ENCODE results near the gene CAPG. TPM values are rescaled to one million over a fixed set of nuclear protein-coding genes. Genes with fewer than 3 reads are reported as not detected.

Gene CAPG, protein sequence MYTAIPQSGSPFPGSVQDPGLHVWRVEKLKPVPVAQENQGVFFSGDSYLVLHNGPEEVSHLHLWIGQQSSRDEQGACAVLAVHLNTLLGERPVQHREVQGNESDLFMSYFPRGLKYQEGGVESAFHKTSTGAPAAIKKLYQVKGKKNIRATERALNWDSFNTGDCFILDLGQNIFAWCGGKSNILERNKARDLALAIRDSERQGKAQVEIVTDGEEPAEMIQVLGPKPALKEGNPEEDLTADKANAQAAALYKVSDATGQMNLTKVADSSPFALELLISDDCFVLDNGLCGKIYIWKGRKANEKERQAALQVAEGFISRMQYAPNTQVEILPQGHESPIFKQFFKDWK
- total RNA-seq (2014; rRNA removed; shearing (Covaris generic)) (7.5 and 9.8 TPM in 2 replicates), total RNA-seq (2022) (7.9 and 8.1 TPM in 2 replicates), Bru-seq, nascent RNA (percentile 22 among the genes with signal in this experiment), BruChase-seq, experiment 1, labeled RNA remaining after a 6-hour chase (percentile 26 among the genes with signal in this experiment), BruChase-seq, experiment 2, labeled RNA remaining after a 2-hour chase (percentile 22 among the genes with signal in this experiment)
- long read RNA-seq, transcript CAPG-201 (10 exons, 1,442 nt), result major isoform, 8 of 9 reads
- long read RNA-seq, partial matches to known transcripts, result 0 of 9 reads
- long read RNA-seq, other reads (novel, unspliced or antisense), result 1 of 9 reads

DNA sequence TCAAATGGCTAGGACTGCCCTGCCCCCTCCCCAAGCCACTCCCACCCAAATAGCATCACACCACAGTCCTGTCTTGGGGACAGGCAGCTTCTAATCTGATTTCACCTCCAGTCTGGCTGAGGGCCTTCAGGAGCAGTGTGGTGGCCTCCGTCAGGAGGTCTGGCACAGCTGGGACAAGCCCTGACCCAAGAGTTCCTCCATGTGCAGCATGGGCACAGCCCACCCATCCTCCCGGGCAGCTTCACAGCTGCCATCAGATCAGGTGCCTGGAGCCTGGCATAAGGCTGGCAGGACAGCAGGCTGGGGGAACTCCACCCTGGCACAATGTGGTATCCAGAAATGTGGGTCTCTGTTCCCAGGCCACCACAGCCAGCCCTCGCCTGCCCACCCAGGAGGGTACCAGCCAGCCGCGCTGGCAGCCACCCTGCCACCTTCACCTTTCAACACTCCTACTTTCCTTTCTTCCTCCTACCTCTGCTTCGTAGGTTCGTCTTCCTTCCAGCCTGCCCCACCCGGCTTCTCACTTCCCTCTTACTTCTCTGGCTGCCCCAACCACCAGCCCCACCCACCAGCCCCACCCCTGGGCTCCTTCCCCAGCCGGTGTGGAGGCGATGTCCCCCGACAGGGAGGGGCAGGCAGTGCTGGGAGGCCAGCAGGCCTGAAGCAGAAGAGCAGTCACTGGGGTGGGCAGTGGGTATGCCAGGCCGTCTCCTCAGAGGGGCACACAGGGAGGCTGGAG is at the start of gene CAPG:
TSS of gene CAPG (minus strand) at position 522 of the 739 bp plus-strand sequence. CDS start 8,221 bp downstream, outside the sequence.
- Histone ChIP-seq H3K4me3 (ENCODE audit: low read depth, low read length, poor library complexity, severe bottlenecking) (peak within 1 kb of the TSS; percentile 47), H3K4me2 (ENCODE audit: low read length) (peak within 1 kb of the TSS; percentile 68), H4K20me1 (ENCODE audit: insufficient read depth, low read length) (no peaks in the 10 kb centered on the region), H3K79me2 (ENCODE audit: insufficient read depth, low read depth, low read length) (no peaks in the 10 kb centered on the region), H3K36me3 (ENCODE audit: insufficient read depth, low read length) (no peaks in the 10 kb centered on the region), H2AFZ (ENCODE audit: low read length) (peak within 1 kb of the TSS; percentile 75; the same call in 1 of the 2 replicates), H3K27ac (ENCODE audit: low read depth, low read length, poor library complexity, severe bottlenecking) (no peak within 1 kb of the TSS), H3K9me3 (ENCODE audit: low read length) (no peaks in the 10 kb centered on the region), H3K9me2 (ENCODE audit: insufficient read depth, low read length) (no peaks in the 10 kb centered on the region), H3K4me1 (ENCODE audit: insufficient read depth, low read length, poor library complexity, severe bottlenecking) (peaks cover 25% of the 10 kb centered on the region)
- intact Hi-C loops (cut with micrococcal nuclease; ENCODE audit: unreplicated experiment), result no loop called here
- peak; percentile 65 for DNase-seq (ENCODE audit: low spot score)
- BruUV-seq (replicated peaks), result no TSS peak
- TF ChIP-seq EZH2phosphoT487 (IDR thresholded peaks at IDR 0.05; ENCODE audit: borderline replicate concordance, low read depth, low read length) (no peak), CTCF (conservative IDR thresholded peaks at IDR 0.05; ENCODE audit: low read length) (no peak)
- ChIA-PET CTCF (ENCODE audit: unreplicated experiment) (no interaction called here), POLR2A (interaction anchor here (1.0 kb wide), 1 partner anchor 9 kb away, joined by 3 read pairs; no protein-coding TSS in a partner anchor)

DNA sequence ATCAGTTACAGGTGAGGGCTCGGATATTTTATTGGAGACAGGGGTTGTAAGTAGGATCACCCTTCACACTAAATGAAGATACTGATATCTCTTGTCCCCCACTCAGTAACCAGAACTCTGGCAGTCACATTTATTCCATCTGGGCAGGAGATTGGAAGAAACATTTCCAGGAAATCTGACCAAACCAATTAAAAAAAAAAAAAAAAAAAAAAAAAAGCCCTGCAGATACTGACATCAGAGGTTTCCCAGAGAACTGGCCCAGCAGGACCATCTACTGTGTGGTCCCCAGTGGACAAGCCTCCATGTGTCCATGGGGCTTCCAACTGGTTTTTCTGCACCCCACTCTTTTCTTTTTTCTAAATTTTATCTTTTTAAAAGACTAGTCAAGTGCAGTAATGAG is 49.6 kb upstream of the CAPG start:
- Histone ChIP-seq H3K4me3 (ENCODE audit: low read depth, low read length, poor library complexity, severe bottlenecking) (no peak overlapping the region), H2AFZ (ENCODE audit: low read length) (no peak overlapping the region), H3K9me3 (ENCODE audit: low read length) (no peaks in the 10 kb centered on the region), H3K27ac (ENCODE audit: low read depth, low read length, poor library complexity, severe bottlenecking) (no peak overlapping the region), H3K4me2 (ENCODE audit: low read length) (no peak overlapping the region), H4K20me1 (ENCODE audit: insufficient read depth, low read length) (no peaks in the 10 kb centered on the region), H3K36me3 (ENCODE audit: insufficient read depth, low read length) (no peaks in the 10 kb centered on the region), H3K9me2 (ENCODE audit: insufficient read depth, low read length) (no peaks in the 10 kb centered on the region), H3K4me1 (ENCODE audit: insufficient read depth, low read length, poor library complexity, severe bottlenecking) (no peaks in the 10 kb centered on the region), H3K79me2 (ENCODE audit: insufficient read depth, low read depth, low read length) (no peaks in the 10 kb centered on the region)
- no peak for TF ChIP-seq EZH2phosphoT487 (IDR thresholded peaks at IDR 0.05; ENCODE audit: borderline replicate concordance, low read depth, low read length)
- no peak for TF ChIP-seq CTCF (conservative IDR thresholded peaks at IDR 0.05; ENCODE audit: low read length)
- intact Hi-C loops (cut with micrococcal nuclease; ENCODE audit: unreplicated experiment), result no loop called here
- BruUV-seq (replicated peaks), result no TSS peak
- no peak for DNase-seq (ENCODE audit: low spot score)
- ChIA-PET CTCF (ENCODE audit: unreplicated experiment) (no interaction called here), POLR2A (no interaction called here)
